ENCODE data around the gene ZNF358.

ZNF358 gene

GRCh38 chr19:7489609-7490044 lies 26.3 kb upstream of the ZNF358 start:
- no peak for FAIRE-seq

GRCh38 chr19:7492142-7492541 lies 23.8 kb upstream of the ZNF358 start:
- no peak for FAIRE-seq

GRCh38 chr19:7492558-7492957 lies 23.3 kb upstream of the ZNF358 start:
- no peak for FAIRE-seq

GRCh38 chr19:7494416-7495098 lies 21.3 kb upstream of the ZNF358 start:
- FAIRE-seq, result no peak

- no peak for FAIRE-seq
Measured at GRCh38 chr19:7497292-7497691, 18.6 kb upstream of the ZNF358 start.

GRCh38 chr19:7500811-7501450 lies 15.0 kb upstream of the ZNF358 start:
- no peak for FAIRE-seq

- FAIRE-seq, result no peak
Measured at GRCh38 chr19:7502552-7502951, 13.4 kb upstream of the ZNF358 start.

- no peak for FAIRE-seq
Measured at GRCh38 chr19:7504684-7505083, 11.2 kb upstream of the ZNF358 start.

GRCh38 chr19:7505288-7505681 lies 10.6 kb upstream of the ZNF358 start:
- FAIRE-seq, result no peak

GRCh38 chr19:7505682-7506384 lies 10.1 kb upstream of the ZNF358 start:
- no peak for FAIRE-seq

GRCh38 chr19:7506385-7507328 lies 9.2 kb upstream of the ZNF358 start:
- no peak for FAIRE-seq

GRCh38 chr19:7507884-7508283 lies 8.0 kb upstream of the ZNF358 start:
- FAIRE-seq, result no peak

GRCh38 chr19:7509625-7510024 lies 6.3 kb upstream of the ZNF358 start:
- FAIRE-seq, result no peak

GRCh38 chr19:7512400-7512851 lies 3.5 kb upstream of the ZNF358 start:
- no peak for FAIRE-seq

- FAIRE-seq, result no peak
Measured at GRCh38 chr19:7513809-7514642, 1.9 kb upstream of the ZNF358 start.

GRCh38 chr19:7515110-7515644 lies 726 bp upstream of the ZNF358 start:
- FAIRE-seq, result no peak

GRCh38 chr19:7516333-7516732 lies 430 bp downstream of the ZNF358 start:
- FAIRE-seq, result no peak

- FAIRE-seq, result no peak
Measured at GRCh38 chr19:7516878-7517277, 975 bp downstream of the ZNF358 start.

- FAIRE-seq, result no peak
Measured at GRCh38 chr19:7519361-7520130, 3.6 kb downstream of the ZNF358 start.

GRCh38 chr19:7520131-7521051 lies 4.5 kb downstream of the ZNF358 start:
- no peak for FAIRE-seq
